ENCODE results near the gene MAPKAP1.

The MAPKAP1 gene

GRCh38 chr9:125529589-125530515 is 177.2 kb downstream of the MAPKAP1 start:
- no peak for DNase-seq

DNA sequence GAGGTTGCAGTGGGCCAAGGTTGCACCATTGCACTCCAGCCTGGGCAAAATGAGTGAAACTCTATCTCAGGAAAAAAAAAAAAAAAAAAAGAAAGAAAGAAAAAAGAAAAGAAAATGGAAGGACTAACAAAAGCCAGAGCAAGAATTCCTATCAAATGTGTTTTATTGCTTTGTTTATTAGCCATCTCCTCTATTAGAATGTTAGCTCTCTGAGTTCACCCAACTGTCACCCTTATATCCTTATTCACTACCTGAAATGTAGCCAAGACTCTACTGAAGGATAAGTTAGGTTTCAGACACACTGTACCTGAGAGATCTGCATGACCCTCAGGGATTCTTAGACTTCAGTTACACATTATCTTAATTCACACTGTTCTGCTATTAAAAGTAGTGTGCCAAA is 177.9 kb downstream of the MAPKAP1 start:
- no peak for DNase-seq

GRCh38 chr9:125527471-125528002 is 179.5 kb downstream of the MAPKAP1 start:
- DNase-seq = no peak

GRCh38 chr9:125525921-125526631 is 180.9 kb downstream of the MAPKAP1 start:
- no peak for DNase-seq

GRCh38 chr9:125524583-125525355 is 182.2 kb downstream of the MAPKAP1 start:
- DNase-seq = no peak

- no peak for DNase-seq
Measured at GRCh38 chr9:125523681-125524080, 183.3 kb downstream of the MAPKAP1 start.

DNA sequence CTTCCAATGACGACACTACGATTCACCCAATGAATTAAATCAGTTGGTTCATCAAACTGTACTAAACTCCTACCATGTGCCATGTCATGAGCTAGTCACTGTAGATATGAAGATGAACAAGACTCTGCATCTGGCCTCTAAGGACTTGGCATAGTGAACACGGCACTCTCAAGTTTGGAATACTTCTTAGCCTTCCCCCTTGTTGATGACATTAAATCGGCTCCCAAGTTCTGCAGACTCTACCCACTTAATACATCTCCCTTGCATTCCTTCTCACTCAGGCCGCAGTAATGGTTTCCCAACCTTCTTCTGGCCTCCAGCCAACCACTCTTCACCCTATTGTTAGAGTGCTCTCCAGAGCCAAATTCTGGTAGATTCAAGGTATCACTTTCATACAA is 184.7 kb downstream of the MAPKAP1 start:
- DNase-seq = peak; percentile 78

DNA sequence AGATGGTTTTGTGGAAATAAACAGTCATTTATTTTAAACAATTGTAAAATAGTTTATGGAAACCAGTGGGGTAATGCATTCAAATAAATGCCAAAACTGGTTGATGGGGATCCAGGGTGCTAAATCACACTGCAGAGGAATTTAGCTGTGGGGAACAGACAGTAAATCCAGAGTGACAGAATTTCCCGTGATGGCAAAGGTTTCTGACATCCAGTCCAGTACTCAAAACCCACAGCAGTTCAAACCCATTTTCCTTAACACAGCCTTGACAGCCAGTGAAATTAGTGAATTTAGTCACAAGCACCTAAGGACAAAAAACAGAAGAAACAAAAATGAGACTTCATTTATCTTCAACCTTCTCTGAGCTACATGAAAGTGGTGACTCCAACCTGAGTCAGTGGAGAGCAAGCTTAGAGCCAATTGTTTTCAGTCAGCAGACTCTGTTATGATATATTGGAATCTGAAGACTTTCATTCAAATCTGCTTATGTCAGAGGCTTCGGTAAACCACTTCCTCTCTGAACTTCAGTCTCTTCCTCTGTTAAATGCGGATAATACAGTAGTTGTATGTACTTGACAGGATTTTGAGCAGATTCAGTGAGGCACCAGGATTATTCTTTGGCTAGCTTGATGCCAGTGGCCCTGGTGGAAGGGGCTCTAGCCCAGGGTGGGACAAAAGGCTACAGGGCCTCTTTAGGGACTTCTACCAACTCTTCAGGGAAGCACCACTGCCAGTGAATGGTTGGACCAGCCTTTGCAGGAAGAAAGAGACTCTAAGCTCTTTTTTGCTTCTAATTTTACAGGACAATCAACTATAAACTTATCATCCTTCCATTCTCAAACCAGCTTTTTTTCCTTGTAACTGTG is 185.3 kb downstream of the MAPKAP1 start:
- DNase-seq = no peak

DNA sequence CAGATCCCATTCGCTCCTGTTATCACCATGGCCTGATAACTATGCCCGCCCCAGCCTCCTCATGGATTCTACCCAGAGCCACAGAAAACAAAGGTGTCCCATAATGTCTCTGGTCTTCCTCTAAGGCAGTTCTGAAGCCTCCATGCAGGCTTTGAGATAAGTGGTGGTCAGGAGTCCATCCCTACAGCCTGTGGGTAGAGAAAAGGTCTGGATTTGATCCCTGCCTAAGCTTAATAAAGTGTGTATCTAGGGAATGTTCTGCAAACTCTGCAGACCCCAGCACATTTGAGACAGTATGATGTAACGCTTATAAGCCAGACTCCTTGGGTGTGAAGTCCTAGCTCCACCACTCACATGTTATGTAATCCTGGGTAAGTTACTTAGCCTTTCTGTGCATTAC is 187.3 kb downstream of the MAPKAP1 start:
- DNase-seq = no peak

DNA sequence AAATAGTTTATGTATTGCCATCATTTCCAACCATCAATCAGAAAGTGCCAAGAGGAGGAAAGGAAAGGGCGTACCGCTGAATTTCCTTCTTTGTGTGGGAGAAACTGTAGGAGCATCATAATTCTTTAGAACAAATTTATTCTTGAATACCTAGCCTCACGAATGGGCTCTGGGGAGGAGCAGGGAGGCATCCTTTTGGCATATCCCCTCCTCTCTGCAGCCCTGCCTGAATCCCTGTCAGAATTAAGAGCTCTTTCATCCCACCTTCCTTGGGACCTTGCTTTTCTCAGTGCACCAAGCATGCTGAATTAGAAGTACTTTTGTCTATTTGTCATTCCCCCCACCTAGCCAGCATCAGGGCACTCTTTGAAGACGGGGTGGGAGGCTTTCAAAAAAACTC is 189.4 kb downstream of the MAPKAP1 start:
- DNase-seq = no peak

GRCh38 chr9:125515983-125516940 is 190.7 kb downstream of the MAPKAP1 start:
- DNase-seq = no peak

DNA sequence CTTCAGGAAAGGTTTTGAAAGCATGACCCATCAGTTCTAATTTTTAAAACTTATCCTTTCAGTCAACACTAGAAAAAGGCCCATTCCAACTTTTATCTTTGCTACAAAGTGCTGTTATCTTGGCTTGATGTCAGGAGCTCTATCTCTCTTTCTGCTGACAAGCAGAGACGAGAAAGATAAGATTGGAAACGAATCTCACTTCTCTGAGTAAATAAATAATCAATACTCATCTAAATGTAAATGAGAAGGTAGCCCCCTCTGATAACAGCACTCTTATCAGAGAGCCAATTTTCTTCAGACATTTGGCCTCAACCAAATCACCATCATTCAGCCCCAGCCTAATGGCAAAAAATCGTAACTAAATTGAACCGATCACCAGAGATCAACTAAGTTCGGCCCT is 191.7 kb downstream of the MAPKAP1 start:
- DNase-seq = no peak

- DNase-seq = no peak
Measured at GRCh38 chr9:125514468-125514867, 192.5 kb downstream of the MAPKAP1 start.

- DNase-seq = no peak
Measured at GRCh38 chr9:125513668-125514413, 193.2 kb downstream of the MAPKAP1 start.

- no peak for DNase-seq
Measured at GRCh38 chr9:125513303-125513667, 193.7 kb downstream of the MAPKAP1 start.

DNA sequence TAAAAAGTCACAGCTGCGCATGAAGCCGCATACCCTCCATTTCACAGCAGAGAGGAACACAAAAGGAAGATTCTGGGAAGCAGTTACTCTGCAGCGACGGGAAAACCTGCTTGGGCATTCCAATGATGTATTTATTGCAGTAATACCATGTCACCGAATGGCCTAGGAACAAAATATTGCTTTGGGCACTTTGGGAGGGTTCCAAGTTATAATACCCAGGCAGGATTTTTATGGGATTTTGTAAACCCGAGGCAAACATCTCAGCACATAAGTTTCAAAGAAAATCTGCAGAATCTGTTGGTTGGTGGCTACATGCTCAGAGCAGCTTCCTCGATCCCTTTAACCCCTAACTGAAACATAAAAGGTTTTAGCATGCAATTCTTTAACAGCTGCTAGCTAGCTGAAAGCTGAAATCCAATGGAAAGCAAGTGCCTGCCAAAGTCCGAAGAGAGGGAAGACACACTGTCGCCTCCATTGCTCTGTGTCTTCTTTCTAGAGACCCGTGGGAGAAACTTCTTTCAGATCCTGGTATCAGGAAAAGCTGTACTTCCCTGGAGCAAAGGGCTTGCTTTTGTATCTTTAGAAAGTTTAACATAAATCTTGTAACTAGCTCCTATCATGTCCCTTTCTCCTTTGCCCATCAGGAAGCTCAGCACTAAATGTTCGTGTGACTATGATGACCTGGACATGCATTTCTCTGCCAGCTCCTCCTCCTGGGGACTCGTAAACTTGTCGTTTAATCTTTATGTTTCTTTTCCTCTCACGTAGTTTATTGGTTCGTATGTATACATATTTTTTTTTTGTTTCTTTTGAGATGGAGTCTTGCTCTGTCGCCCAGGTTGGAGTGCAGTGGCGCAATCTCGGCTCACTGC is 195.0 kb downstream of the MAPKAP1 start:
- DNase-seq = no peak

DNA sequence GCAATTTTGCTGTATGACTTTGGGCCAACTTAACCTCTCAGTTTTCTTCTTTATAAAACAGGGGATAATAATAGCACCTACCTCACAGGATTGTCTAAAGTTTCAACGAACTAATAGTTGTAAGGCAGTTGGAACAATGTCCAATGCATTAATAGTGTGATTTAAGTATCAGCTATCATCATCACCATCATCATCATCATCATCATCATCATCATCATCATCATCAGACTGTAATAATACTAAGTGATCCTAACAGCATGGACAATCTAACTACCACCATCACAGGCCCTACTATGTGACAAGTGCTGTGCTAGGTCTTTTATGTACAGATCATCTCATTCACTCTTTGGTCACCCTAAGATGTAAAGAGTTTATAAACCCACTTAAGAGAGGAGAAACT is 196.0 kb downstream of the MAPKAP1 start:
- DNase-seq = no peak

- DNase-seq = no peak
Measured at GRCh38 chr9:125509476-125509875, 197.5 kb downstream of the MAPKAP1 start.

DNA sequence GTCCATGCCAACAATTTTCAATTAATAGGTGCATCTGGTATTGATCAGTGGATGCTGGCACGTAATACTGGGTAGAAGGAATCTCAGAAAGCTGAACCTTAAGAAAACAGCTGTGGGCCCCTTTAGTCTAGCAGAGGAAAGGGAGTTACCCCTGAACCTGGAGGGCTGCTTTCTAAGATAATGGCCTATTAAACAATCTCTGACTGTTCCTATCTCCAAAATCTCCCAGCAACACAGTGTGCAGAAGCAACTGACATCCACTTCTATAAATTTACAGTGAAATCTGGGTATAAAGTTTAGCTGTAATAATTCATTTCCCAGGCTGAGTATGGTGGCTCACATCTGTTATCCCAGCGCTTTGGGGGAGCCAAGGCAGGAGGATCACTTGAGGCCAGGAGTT is 198.8 kb downstream of the MAPKAP1 start:
- no peak for DNase-seq
